HepG2 (cell line): ENCODE measurements around the gene NKD1. TPM values are rescaled to one million over a fixed set of nuclear protein-coding genes. Genes with fewer than 3 reads are reported as not detected.

Experiments
- ARNT ChIP-seq: fragments of 450-650 bp; IDR thresholded peaks from 2 replicates; pipeline ENCODE4 v1.6.1; 2017
- BRCA1 ChIP-seq: sonication (generic); formaldehyde crosslinking; IDR thresholded peaks from 2 replicates; pipeline ENCODE4 v1.4.0; 2020; ENCODE audit warnings: missing genetic modification reagents
- CCAR2 ChIP-seq: fragments of 200-400 bp; formaldehyde crosslinking; optimal IDR thresholded peaks from 2 replicates; pipeline ENCODE3; 2018; ENCODE audit warnings: low read depth, mild to moderate bottlenecking, low read length, moderate library complexity
- HNF4G ChIP-seq, 2 experiments: sonication (generic) in 1 of 2; formaldehyde crosslinking in 1 of 2; IDR thresholded peaks; 2 replicates each; pipeline versions ENCODE4 v1.4.0 to v1.6.1; 2011 to 2020; ENCODE audit warnings: borderline replicate concordance in 2 of 2, low read depth in 2 of 2, mild to moderate bottlenecking in 2 of 2, low read length in 1 of 2, missing genetic modification reagents in 1 of 2, moderate library complexity in 1 of 2
- HOXA9 ChIP-seq: sonication (generic); formaldehyde crosslinking; IDR thresholded peaks from 2 replicates; pipeline ENCODE4 v1.8.1; 2022; ENCODE audit warnings: missing genetic modification reagents, mild to moderate bottlenecking, moderate library complexity, borderline replicate concordance
- KDM2A ChIP-seq: sonication (generic); formaldehyde crosslinking; IDR thresholded peaks from 2 replicates; pipeline ENCODE4 v1.4.0; 2020; ENCODE audit warnings: low read depth, missing genetic modification reagents, borderline replicate concordance
- MED13 ChIP-seq: sonication (generic); formaldehyde crosslinking; IDR thresholded peaks from 2 replicates; pipeline ENCODE4 v1.5.0; 2020; ENCODE audit warnings: missing genetic modification reagents
- NFE2L1 ChIP-seq: sonication (generic); formaldehyde crosslinking; IDR thresholded peaks from 2 replicates; pipeline ENCODE4 v1.4.0; 2020; ENCODE audit warnings: missing genetic modification reagents, mild to moderate bottlenecking, borderline replicate concordance
- NR2F1 ChIP-seq, 2 experiments: fragments of 450-650 bp in 1 of 2; formaldehyde crosslinking in 1 of 2; IDR thresholded peaks; 2 replicates each; pipeline versions ENCODE4 v1.5.0 to v1.6.1; 2016 to 2020; ENCODE audit warnings: mild to moderate bottlenecking in 1 of 2, missing compliant biosample characterization in 1 of 2, missing genetic modification reagents in 1 of 2, moderate library complexity in 1 of 2
- SNAI1 ChIP-seq: sonication (generic); formaldehyde crosslinking; IDR thresholded peaks from 2 replicates; pipeline ENCODE4 v1.5.0; 2020; ENCODE audit warnings: mild to moderate bottlenecking, missing genetic modification reagents, borderline replicate concordance
- SP4 ChIP-seq: sonication (generic); formaldehyde crosslinking; IDR thresholded peaks from 2 replicates; pipeline ENCODE4 v1.8.1; 2023; ENCODE audit warnings: mild to moderate bottlenecking, missing genetic modification reagents
- SRY ChIP-seq: sonication (generic); formaldehyde crosslinking; IDR thresholded peaks from 2 replicates; pipeline ENCODE4 v1.8.0; 2022; ENCODE audit warnings: mild to moderate bottlenecking, missing genetic modification reagents
- SSRP1 ChIP-seq: IDR thresholded peaks from 2 replicates; pipeline ENCODE4 v1.6.1; 2016; ENCODE audit warnings: control low read depth
- TBX3 ChIP-seq: fragments of 450-650 bp; IDR thresholded peaks from 2 replicates; pipeline ENCODE4 v1.6.1; 2017; ENCODE audit warnings: antibody characterized with exemption, mild to moderate bottlenecking, inconsistent platforms, borderline replicate concordance
- ZNF431 ChIP-seq: sonication (generic); formaldehyde crosslinking; IDR thresholded peaks from 2 replicates; pipeline ENCODE4 v1.9.0; 2022; ENCODE audit warnings: missing genetic modification reagents, low read depth, mild to moderate bottlenecking, borderline replicate concordance
- polyA plus RNA-seq, 8 experiments: library from polyadenylated mRNA; depleted of rRNA in 3 of 8; stranded (reverse) in 7 of 8; unstranded in 1 of 8; fragments of >200 nt; fragmentation: Illumina TruSeq in 4 of 8; extraction: Trizol in 4 of 8; gene quantifications; 2 replicates each; pipeline versions ENCODE4 v1.2.1 to v1.2.3, GENCODE V29; 2011 to 2016; ENCODE audit warnings: low read depth in 4 of 8, missing spikeins in 1 of 8, mixed read lengths in 1 of 8; ENCODE audit not compliant: insufficient read depth in 1 of 8
- total RNA-seq, 5 experiments: library from RNA; depleted of rRNA; stranded (reverse); fragments of >200 nt; fragmentation: Illumina TruSeq; extraction: Trizol; gene quantifications; 2 replicates each; pipeline ENCODE4 v1.2.3, GENCODE V29; 2016; ENCODE audit warnings: low read depth in 1 of 5
- TF ChIP-seq, protein P1 (sequence below): sonication (generic); formaldehyde crosslinking; IDR thresholded peaks from 2 replicates; pipeline ENCODE4 v1.4.0; 2020; ENCODE audit warnings: missing genetic modification reagents, low read depth, mild to moderate bottlenecking, borderline replicate concordance
- TF ChIP-seq, protein P2 (sequence below): sonication (generic); formaldehyde crosslinking; IDR thresholded peaks from 2 replicates; pipeline ENCODE4 v1.4.0; 2020; ENCODE audit warnings: missing genetic modification reagents
- TF ChIP-seq, protein P3 (sequence below), 2 experiments: sonication (generic) in 1 of 2; formaldehyde crosslinking in 1 of 2; IDR thresholded peaks; 2 replicates each; pipeline versions ENCODE4 v1.4.0 to v1.6.1; 2018 to 2020; ENCODE audit warnings: missing genetic modification reagents in 2 of 2, borderline replicate concordance in 1 of 2, low read depth in 1 of 2, mild to moderate bottlenecking in 1 of 2, missing biosample characterization in 1 of 2
- TF ChIP-seq, protein P4 (sequence below): sonication (generic); formaldehyde crosslinking; IDR thresholded peaks from 2 replicates; pipeline ENCODE4 v1.5.0; 2020; ENCODE audit warnings: mild to moderate bottlenecking, missing genetic modification reagents, borderline replicate concordance

The NKD1 gene
- total and polyA plus RNA-seq, 2 of the 13 experiments (the other 11 are each of a cell fraction or from before 2014, with no cell fraction given): 70.4 to 121 TPM

DNA sequence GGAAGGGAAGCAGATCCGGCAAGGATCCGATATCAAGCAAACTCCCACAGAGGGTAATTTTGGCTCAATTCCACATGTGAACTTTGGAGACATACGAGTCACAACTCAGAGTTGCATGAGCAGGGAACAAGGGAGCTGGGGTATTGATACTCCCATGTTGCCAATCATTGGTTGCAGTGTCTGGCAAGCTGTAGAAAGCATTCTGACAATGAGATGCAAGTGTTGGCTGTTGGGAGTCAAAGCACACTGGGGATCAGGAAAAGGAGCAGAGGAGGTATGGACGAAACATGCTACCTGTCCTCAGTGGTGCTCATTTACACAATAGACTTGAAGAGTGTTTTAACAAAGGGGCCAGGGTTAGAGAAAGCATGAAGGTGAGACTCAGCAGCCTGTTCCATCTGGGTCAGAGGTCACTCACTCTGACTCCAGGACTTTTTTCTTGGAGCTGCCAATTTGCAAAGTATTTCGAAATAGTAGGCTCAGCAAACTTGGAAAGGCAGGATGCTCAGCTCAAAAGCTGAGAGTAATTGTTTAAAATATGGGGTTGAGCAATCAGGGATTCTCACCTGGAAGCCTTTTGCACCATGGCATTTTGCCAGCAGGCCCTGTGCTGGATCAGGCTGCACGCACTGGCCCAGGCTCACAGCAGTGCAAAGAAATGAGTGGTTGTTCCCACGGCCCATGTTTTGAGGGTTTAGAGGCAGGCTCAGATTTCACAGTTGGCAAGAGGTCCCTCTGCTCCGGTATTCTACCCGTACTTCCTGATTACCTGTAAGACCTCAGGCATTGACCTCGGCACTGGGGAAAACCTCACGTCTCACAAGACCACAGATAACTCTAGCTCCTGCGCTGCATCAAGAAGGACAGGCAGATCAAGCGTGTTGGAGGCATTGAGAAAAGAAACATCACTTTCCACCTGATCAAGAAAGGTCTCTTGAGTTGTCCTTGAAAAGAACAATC lies 17.6 kb upstream of the NKD1 start (continued):
- TF ChIP-seq, protein P1, sequence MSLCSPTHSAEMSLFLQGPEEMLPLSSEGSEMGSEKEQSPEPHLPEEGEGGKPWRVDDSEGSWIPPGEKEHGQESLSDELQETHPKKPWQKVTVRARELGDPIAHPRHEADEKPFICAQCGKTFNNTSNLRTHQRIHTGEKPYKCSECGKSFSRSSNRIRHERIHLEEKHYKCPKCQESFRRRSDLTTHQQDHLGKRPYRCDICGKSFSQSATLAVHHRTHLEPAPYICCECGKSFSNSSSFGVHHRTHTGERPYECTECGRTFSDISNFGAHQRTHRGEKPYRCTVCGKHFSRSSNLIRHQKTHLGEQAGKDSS (CRISPR knock-in tag): no peak; the same call in 1 of the 2 replicates
- TF ChIP-seq, protein P2, sequence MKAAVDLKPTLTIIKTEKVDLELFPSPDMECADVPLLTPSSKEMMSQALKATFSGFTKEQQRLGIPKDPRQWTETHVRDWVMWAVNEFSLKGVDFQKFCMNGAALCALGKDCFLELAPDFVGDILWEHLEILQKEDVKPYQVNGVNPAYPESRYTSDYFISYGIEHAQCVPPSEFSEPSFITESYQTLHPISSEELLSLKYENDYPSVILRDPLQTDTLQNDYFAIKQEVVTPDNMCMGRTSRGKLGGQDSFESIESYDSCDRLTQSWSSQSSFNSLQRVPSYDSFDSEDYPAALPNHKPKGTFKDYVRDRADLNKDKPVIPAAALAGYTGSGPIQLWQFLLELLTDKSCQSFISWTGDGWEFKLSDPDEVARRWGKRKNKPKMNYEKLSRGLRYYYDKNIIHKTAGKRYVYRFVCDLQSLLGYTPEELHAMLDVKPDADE (CRISPR knock-in tag): no peak
- TF ChIP-seq NFE2L1 (no peak), ZNF431 (CRISPR knock-in tag) (no peak), NR2F1 (CRISPR knock-in tag; IDR thresholded peaks at IDR 0.05) (peak; percentile 48 to 72; a peak in 2 of 4 replicates), SP4 (CRISPR knock-in tag) (no peak; the same call in 1 of the 2 replicates), KDM2A (CRISPR knock-in tag) (peak; percentile 82; the same call in 1 of the 2 replicates), HNF4G (IDR thresholded peaks at IDR 0.05; ENCODE audit: borderline replicate concordance, low read depth, low read length) (peak; percentile 87), HNF4G (CRISPR knock-in tag; IDR thresholded peaks at IDR 0.05; ENCODE audit: borderline replicate concordance, low read depth) (peak; percentile 65; the same call in 1 of the 2 replicates), CCAR2 (no peak), MED13 (CRISPR knock-in tag) (peak; percentile 93), SNAI1 (no peak), SRY (CRISPR knock-in tag) (no peak), ARNT (no peak), SSRP1 (CRISPR knock-in tag) (peak; percentile 95), TBX3 (no peak), BRCA1 (CRISPR knock-in tag) (0 out of 2 replicates have a peak, but pooled peaks have one; percentile 75), HOXA9 (no peak)
- TF ChIP-seq, protein P3, sequence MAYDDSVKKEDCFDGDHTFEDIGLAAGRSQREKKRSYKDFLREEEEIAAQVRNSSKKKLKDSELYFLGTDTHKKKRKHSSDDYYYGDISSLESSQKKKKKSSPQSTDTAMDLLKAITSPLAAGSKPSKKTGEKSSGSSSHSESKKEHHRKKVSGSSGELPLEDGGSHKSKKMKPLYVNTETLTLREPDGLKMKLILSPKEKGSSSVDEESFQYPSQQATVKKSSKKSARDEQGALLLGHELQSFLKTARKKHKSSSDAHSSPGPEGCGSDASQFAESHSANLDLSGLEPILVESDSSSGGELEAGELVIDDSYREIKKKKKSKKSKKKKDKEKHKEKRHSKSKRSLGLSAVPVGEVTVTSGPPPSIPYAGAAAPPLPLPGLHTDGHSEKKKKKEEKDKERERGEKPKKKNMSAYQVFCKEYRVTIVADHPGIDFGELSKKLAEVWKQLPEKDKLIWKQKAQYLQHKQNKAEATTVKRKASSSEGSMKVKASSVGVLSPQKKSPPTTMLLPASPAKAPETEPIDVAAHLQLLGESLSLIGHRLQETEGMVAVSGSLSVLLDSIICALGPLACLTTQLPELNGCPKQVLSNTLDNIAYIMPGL (CRISPR knock-in tag; IDR thresholded peaks at IDR 0.05; ENCODE audit: borderline replicate concordance in 1 of 2, low read depth in 1 of 2): peak in 1 of 2 experiments; percentile 58; a peak in 1 of 4 replicates
- TF ChIP-seq, protein P4, sequence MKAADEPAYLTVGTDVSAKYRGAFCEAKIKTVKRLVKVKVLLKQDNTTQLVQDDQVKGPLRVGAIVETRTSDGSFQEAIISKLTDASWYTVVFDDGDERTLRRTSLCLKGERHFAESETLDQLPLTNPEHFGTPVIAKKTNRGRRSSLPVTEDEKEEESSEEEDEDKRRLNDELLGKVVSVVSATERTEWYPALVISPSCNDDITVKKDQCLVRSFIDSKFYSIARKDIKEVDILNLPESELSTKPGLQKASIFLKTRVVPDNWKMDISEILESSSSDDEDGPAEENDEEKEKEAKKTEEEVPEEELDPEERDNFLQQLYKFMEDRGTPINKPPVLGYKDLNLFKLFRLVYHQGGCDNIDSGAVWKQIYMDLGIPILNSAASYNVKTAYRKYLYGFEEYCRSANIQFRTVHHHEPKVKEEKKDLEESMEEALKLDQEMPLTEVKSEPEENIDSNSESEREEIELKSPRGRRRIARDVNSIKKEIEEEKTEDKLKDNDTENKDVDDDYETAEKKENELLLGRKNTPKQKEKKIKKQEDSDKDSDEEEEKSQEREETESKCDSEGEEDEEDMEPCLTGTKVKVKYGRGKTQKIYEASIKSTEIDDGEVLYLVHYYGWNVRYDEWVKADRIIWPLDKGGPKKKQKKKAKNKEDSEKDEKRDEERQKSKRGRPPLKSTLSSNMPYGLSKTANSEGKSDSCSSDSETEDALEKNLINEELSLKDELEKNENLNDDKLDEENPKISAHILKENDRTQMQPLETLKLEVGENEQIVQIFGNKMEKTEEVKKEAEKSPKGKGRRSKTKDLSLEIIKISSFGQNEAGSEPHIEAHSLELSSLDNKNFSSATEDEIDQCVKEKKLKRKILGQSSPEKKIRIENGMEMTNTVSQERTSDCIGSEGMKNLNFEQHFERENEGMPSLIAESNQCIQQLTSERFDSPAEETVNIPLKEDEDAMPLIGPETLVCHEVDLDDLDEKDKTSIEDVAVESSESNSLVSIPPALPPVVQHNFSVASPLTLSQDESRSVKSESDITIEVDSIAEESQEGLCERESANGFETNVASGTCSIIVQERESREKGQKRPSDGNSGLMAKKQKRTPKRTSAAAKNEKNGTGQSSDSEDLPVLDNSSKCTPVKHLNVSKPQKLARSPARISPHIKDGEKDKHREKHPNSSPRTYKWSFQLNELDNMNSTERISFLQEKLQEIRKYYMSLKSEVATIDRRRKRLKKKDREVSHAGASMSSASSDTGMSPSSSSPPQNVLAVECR (CRISPR knock-in tag): peak; percentile 45; the same call in 1 of the 2 replicates
